ENCODE data around the gene DDTL.

The DDTL gene

DNA sequence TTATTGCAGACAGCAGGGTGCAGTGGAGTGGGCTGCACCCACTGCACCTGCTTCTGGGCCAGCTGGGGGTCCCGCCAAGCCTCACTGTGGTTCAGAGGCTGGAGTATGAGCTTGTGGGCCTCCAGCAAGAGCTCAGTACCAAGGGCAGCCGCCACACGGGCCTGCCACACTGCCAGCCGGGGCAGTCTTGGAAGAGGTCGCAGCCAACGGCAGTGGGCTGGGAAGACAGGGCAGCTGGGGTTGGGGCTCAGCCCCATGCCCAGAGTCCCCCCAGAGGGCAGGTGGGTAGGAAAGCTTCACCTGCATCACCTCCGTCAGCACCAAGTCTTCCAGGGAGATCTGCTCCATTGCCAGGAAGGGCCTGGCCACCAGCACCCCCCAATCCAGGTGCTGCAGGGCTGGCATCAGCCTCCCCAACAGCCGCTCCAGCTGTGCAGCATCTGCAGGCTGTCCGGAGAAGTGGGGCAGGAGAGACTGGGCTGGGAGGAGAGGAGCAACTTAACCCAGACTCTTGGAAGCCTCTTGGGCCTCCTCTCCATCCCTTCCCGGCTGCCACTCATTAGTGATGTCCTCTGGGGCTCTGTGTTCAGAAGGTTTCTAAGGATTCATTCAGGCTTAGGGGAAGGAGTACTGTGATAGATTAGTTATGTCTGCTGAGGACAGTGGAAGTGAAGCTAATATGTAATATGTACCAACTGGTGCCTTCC, 39.7 kb downstream of the DDTL start:
- DNase-seq (ENCODE audit: low read depth, low spot score), result no peak

DNA sequence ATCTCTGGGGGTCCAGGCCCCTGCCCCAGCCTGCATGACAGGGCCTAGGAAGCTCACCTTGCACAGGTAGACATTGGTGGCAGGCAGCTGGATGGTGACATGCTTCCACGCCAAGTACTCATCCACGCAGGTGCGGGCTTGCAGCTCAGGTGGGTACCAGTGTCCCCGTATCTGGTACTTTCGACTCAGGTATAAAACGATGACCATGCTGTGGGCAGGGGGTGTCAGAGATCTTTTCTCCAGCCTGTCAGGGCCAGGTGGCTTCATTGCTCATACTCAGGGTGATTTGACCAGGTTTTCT, 40.2 kb downstream of the DDTL start:
- no peak for DNase-seq (ENCODE audit: low read depth, low spot score)

DNA sequence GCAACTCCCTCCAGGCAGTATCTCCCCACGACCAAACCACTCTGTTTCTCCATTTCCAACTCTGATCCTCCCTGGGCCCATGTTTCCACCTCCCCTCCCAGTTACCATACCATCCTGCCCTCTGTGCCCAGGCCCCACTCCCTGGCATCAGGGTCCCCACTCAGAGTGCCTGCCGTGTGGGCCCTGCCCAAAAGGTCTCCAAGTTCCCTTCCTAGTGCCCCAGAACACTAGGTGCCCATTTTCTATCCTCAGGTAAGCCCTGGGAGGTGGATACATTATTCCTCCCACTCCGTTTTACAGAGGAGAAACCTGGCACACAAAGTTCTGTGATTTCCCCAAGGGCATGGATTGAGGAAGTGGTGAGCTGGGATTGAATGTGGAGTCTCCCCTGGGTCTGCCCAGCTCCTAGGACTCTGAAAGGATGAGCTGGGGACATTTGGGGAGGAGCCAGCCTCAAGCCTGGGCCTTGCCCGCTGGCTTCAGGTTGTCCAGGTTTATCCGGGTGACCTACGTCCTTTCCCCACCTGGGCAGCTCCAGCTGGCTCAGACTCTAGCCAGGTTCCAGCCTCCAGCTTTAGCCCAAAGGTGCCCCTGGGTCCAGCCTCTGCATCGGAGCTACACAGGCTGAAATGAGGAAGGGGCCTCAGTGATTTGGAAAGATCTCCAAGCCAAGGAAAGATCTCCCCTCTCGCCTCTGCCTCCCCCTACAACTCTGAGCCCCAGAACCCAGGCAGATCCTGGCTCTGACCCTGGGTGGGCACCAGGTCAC, 40.7 kb downstream of the DDTL start:
- no peak for DNase-seq (ENCODE audit: low read depth, low spot score)

DNA sequence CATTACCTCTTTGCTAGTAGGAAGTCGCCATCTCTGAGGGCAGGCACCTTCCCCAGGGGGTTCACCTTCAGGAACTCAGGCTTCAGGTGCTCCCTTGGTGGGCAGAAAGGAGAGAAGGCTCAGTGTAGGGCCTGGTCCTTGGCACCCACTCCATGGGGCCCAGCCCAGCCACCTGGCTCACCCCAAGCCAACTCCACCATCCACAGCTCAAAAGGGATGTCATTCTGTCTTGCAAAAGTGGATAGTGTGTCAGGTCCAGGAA, 41.3 kb downstream of the DDTL start:
- DNase-seq (ENCODE audit: low read depth, low spot score), result no peak

DNA sequence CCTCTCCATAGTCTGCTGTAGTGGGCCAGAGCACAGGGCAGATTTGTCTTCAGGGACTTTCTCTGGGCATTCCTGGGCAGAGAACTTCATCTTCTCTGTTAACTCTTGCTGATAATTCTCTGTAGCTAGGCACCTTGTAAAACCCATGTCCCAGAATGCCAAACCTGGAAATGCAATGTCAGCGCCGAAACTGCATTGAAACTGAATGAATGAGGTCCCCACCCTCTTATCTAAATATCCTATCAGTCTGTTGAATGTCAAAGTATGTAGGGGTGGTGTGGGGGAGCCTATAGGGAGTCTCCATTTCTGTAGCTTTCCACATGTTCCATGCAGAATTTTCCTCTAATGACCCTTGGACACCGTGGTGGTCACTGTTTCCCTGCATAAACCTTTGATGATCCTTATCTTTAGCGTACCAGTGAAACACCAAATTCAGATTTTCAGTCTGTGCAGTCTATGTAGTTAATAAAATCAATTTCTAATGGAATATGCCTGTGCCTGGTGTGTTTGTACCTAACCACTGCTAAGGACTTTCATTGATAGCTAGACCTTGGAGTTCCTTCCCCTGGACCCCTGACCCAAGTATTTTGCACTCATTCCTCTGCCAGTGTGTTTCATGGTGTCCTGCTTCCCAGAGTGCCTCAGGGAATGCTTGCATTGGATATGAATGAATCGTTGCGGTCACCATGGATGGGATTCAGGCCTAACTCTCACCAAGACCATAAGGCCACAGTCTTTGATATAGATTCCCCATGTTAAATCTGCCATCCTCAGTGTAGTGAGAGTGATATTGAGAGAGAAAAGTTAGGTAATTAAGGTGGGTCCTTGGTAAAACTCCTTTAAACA, 41.9 kb downstream of the DDTL start:
- no peak for DNase-seq (ENCODE audit: low read depth, low spot score)

DNA sequence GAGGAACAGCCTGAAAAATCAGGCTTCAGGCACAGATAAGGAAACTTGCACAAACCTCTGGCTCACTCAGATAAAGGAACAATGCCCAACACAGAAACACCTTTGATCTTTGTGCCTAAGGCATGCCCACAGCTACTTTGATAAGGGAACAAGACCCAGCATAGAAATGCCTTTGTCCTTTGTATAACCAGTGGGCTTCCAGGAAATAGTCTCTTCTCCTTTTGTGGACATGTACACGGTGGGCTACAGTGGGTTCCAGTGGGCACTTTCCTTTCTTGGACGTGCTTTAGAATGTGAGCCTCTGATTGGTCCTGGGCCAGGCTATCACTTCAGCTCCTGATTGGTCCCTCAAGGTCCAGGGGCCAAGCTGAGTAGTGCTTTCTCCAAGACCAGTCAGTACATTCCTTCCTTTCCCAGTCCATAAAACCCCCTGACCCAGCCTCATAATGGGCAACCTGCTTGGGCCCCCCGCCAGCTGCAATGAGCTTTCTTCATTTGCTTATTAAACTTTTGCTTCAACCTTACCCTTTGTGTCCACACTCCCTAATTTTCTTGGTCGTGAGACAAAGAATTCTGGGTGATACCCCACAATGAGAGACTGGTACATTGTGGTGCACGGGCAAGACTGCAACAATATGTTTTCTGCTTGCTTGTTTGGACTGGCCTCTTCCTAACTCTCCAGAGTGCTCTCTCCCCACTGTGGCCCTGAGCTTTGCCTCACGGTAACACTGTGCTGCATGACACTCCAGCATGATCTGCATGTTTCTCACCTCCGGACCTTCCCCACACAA, 42.7 kb downstream of the DDTL start:
- no peak for DNase-seq (ENCODE audit: low read depth, low spot score)

DNA sequence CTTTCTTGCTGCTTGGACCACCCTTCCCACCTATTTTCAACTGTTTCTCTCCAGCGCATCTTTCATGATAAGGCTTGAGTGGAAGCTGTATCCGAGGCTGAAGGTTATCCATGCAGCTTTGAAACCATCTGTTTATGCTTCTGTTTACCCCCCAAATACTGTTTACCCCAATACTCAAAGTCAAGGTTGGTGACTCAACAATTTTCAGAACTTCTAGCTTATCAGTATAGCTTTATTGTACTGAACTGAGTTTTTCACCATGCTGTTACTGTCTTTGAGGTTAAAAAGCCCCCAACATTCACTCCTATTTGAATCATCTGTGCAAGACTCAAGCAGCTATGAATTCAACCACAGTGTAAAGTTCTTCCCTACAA, 43.3 kb downstream of the DDTL start:
- DNase-seq (ENCODE audit: low read depth, low spot score), result no peak

DNA sequence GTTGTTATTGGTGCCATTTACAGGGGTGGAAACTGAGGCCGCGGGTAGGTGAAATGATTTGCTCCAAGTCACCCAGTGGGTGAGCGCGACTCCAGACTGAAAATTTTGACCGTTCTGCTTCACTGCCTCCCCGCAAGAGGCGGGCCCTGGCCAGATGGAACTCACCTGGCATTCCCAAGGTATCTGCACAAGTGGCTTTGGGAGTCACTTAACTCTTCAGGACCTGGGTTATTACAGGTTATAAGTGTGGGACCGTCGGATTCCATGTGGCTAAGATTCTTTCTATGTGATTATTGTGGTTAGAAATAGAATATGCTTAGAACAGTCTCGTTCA, 45.0 kb downstream of the DDTL start:
- peak; percentile 27 for DNase-seq (ENCODE audit: low read depth, low spot score)

DNA sequence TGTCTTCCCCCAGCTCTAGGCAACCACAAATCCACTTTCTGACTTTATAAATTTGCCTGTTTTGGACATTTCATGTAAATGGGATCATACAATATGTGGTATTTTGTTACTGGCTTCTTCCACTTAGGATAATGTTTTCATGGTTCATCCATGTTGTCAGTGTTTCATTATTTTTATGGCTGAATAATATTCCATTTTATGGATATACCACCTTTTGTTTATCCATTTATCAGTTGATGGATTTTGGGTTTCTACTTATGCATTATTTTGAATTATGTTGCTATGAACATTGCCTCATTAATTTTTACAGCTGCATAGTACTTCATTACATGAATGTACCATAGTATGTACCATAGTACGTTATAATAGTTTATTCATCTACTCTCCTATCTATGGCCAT, 49.5 kb downstream of the DDTL start:
- no peak for DNase-seq (ENCODE audit: low read depth, low spot score)

DNA sequence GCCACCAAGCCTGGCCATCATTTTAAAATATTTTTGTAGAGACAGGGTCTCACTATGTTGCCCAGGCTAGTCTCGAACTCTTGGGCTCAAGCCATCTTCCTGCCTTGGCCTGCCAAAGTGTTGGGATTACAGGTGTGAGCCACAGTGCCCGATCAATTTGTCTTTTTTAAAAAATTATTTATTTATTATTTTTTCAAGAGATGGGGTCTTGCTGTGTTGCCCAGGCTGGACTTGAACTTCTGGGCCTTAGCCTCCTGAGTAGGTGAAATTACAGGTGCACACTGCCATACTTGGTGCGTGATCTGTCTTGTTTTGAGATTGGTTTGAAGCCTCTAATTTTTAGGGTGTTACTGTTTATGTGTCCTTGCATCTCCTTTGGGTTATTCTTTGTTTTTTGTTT, 54.6 kb downstream of the DDTL start:
- DNase-seq (ENCODE audit: low read depth, low spot score), result no peak
